Measurements from ENCODE around the gene DNAJA1.

The DNAJA1 gene

DNA sequence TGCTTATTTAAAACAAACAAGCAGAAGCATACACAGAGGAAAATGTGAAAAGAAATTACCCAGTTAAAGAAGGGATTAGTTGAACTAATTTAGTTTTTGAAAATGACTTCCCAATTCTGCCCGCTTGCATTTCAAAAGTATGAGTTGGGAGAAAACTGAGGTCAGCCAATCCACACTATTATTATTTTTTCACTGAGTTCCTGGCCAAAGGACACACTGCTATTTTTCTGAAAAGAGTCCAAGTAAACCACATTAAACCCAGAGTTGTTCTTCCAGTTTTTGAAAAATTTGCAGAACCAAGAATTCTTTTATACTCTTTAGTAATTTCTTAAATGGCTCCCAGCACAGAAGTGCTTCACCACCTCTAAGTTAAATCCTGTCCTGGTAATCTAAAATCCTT lies 43.9 kb downstream of the DNAJA1 start:
- no peaks in the 10 kb centered on the region for H3K9me3 ChIP-seq (ENCODE audit: insufficient read depth, low read depth, low read length)
- peaks cover 43% of the 10 kb centered on the region; the same call in 1 of the 2 replicates for H3K36me3 ChIP-seq (ENCODE audit: insufficient read depth, low read length)
- no peak overlapping the region for H3K4me2 ChIP-seq (ENCODE audit: low read depth, low read length, poor library complexity, severe bottlenecking)
- no peaks in the 10 kb centered on the region for H3K9me2 ChIP-seq (replicated peaks; ENCODE audit: low read depth, low read length)
- H2AFZ ChIP-seq (ENCODE audit: low read length): no peak overlapping the region
- no peaks in the 10 kb centered on the region for H3F3A ChIP-seq (ENCODE audit: low read depth)
- peaks cover 45% of the 10 kb centered on the region for H3K79me2 ChIP-seq (ENCODE audit: insufficient read depth, low read length)
- TF ChIP-seq, protein P1, sequence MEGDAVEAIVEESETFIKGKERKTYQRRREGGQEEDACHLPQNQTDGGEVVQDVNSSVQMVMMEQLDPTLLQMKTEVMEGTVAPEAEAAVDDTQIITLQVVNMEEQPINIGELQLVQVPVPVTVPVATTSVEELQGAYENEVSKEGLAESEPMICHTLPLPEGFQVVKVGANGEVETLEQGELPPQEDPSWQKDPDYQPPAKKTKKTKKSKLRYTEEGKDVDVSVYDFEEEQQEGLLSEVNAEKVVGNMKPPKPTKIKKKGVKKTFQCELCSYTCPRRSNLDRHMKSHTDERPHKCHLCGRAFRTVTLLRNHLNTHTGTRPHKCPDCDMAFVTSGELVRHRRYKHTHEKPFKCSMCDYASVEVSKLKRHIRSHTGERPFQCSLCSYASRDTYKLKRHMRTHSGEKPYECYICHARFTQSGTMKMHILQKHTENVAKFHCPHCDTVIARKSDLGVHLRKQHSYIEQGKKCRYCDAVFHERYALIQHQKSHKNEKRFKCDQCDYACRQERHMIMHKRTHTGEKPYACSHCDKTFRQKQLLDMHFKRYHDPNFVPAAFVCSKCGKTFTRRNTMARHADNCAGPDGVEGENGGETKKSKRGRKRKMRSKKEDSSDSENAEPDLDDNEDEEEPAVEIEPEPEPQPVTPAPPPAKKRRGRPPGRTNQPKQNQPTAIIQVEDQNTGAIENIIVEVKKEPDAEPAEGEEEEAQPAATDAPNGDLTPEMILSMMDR (conservative IDR thresholded peaks at IDR 0.05; ENCODE audit: low read length): no peak
- TF ChIP-seq EZH2phosphoT487 (IDR thresholded peaks at IDR 0.05; ENCODE audit: borderline replicate concordance): no peak
- H3K27me3 ChIP-seq (ENCODE audit: insufficient read depth, low read length, poor library complexity, severe bottlenecking): no peaks in the 10 kb centered on the region
- H3K4me3 ChIP-seq (ENCODE audit: low read length, poor library complexity, severe bottlenecking): no peak overlapping the region
- no peak overlapping the region for H3K9ac ChIP-seq (ENCODE audit: low read depth, low read length, poor library complexity, severe bottlenecking)
- peaks cover 31% of the 10 kb centered on the region for H4K20me1 ChIP-seq (ENCODE audit: insufficient read depth, low read length, poor library complexity, severe bottlenecking)
- peaks cover 12% of the 10 kb centered on the region for H3K4me1 ChIP-seq (ENCODE audit: insufficient read depth, low read length, poor library complexity, severe bottlenecking)

DNA sequence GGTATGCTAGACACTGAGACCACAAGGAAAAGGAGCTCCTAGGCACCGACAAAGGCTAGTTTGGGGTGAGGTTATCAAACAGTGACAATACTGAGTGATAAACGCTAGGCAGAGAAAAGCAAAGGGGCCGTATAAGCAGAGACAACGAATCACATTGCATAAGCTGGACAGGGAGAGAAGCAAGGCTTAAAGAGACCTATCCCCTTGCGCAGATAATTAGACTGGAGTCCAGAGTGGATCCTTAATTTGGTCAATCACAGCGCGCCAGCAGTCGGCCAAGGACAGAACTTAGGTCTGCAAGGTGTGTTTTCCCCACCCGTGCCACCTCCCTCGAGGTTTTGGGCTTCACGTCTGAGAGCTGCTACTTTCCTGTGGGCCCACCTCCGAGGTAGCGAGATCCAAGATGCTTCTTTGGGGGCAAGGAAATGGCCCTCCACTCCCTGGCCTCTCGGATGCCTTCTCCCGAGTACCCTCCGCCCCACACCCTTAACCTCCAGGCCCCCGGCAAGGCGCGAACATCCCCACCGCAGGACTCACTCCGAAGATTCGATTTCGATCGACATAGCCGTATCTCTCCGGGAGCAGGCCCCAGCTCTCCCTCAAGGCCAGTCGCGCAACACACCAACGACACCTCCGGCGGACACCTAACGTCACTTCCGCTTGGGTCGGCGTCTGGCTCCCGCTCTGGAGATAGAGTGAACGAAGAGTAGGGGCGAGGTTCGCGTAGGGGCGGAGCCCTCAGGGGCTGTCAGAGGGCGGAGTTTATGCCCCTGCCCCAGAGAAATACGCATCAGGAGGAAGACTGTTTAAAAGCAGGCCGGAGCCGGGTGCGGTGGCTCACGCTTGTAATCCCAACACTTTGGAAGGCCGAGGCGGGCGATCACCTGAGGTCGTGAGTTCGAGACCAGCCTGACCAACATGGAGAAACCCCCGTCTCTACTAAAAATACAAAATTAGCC lies 51.3 kb downstream of the DNAJA1 start, which contains the start of gene SMU1:
SMU1 (minus strand) TSS at position 629 of the 959 bp plus-strand sequence; CDS start at position 563, 66 bp downstream.
- Histone ChIP-seq H2AFZ (ENCODE audit: low read length) (peak within 1 kb of the TSS; percentile 82), H3K4me2 (ENCODE audit: low read depth, low read length, poor library complexity, severe bottlenecking) (peak within 1 kb of the TSS; percentile 99), H3K79me2 (ENCODE audit: insufficient read depth, low read length) (peaks cover 55% of the 10 kb centered on the region), H3K4me1 (ENCODE audit: insufficient read depth, low read length, poor library complexity, severe bottlenecking) (peaks cover 20% of the 10 kb centered on the region), H4K20me1 (ENCODE audit: insufficient read depth, low read length, poor library complexity, severe bottlenecking) (peaks cover 28% of the 10 kb centered on the region), H3K27me3 (ENCODE audit: insufficient read depth, low read length, poor library complexity, severe bottlenecking) (no peaks in the 10 kb centered on the region), H3K4me3 (ENCODE audit: low read length, poor library complexity, severe bottlenecking) (peak within 1 kb of the TSS; percentile 99), H3K9me2 (replicated peaks; ENCODE audit: low read depth, low read length) (no peaks in the 10 kb centered on the region), H3K36me3 (ENCODE audit: insufficient read depth, low read length) (peaks cover 8% of the 10 kb centered on the region; the same call in 1 of the 2 replicates), H3F3A (ENCODE audit: low read depth) (no peaks in the 10 kb centered on the region), H3K9ac (ENCODE audit: low read depth, low read length, poor library complexity, severe bottlenecking) (peak within 1 kb of the TSS; percentile 97), H3K9me3 (ENCODE audit: insufficient read depth, low read depth, low read length) (no peaks in the 10 kb centered on the region)
- TF ChIP-seq, protein P1 (conservative IDR thresholded peaks at IDR 0.05; ENCODE audit: low read length): no peak
- TF ChIP-seq EZH2phosphoT487 (IDR thresholded peaks at IDR 0.05; ENCODE audit: borderline replicate concordance): no peak

DNA sequence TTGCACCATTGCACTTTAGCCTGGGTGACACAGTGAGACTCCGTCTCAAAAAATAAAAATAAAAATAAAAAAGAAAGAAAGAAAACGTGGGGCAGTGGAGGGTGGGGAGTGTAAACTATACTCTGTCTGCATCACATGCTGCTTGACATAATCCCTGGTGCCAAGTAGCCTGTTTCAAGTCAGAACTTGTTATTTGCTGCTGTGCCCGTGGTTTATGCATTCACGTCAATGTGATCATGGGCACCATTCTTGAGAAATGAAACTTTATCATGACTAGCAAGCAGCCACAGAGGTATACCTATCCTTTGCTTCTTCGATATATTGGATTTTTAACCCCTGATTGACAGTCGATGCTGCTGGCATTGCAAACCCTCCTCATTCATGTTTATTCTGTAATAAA lies 55.5 kb downstream of the DNAJA1 start:
- H3K4me2 ChIP-seq (ENCODE audit: low read depth, low read length, poor library complexity, severe bottlenecking): peak overlapping the region; percentile 95
- no peaks in the 10 kb centered on the region for H3K9me2 ChIP-seq (replicated peaks; ENCODE audit: low read depth, low read length)
- peak overlapping the region; percentile 76 for H3K4me3 ChIP-seq (ENCODE audit: low read length, poor library complexity, severe bottlenecking)
- H3K27me3 ChIP-seq (ENCODE audit: insufficient read depth, low read length, poor library complexity, severe bottlenecking): no peaks in the 10 kb centered on the region
- H3K4me1 ChIP-seq (ENCODE audit: insufficient read depth, low read length, poor library complexity, severe bottlenecking): peaks cover 12% of the 10 kb centered on the region
- no peaks in the 10 kb centered on the region for H3K9me3 ChIP-seq (ENCODE audit: insufficient read depth, low read depth, low read length)
- no peaks in the 10 kb centered on the region for H3F3A ChIP-seq (ENCODE audit: low read depth)
- peak overlapping the region; percentile 66; the same call in 1 of the 2 replicates for H2AFZ ChIP-seq (ENCODE audit: low read length)
- peaks cover 9% of the 10 kb centered on the region for H4K20me1 ChIP-seq (ENCODE audit: insufficient read depth, low read length, poor library complexity, severe bottlenecking)
- no peaks in the 10 kb centered on the region for H3K36me3 ChIP-seq (ENCODE audit: insufficient read depth, low read length)
- H3K9ac ChIP-seq (ENCODE audit: low read depth, low read length, poor library complexity, severe bottlenecking): peak overlapping the region; percentile 89
- TF ChIP-seq, protein P1 (conservative IDR thresholded peaks at IDR 0.05; ENCODE audit: low read length): no peak
- no peak for TF ChIP-seq EZH2phosphoT487 (IDR thresholded peaks at IDR 0.05; ENCODE audit: borderline replicate concordance)
- peaks cover 16% of the 10 kb centered on the region for H3K79me2 ChIP-seq (ENCODE audit: insufficient read depth, low read length)

All from Loucy (cell line).